DMS79 treated with DMSO at 0.1 percent for 48 hours (cell line): ENCODE data around the gene STAT1.
"Not testable (repeated sequence)": the region's sequence is repeated elsewhere in the genome, so short reads cannot be mapped to it uniquely, and the experiment has no call there.

Experiments used
- DNase-seq: peaks from one replicate; lab custom pipeline; 2025; lab: John Stamatoyannopoulos, UW

STAT1 gene

GRCh38 chr2:191006997-191007783, 6.8 kb downstream of the STAT1 start:
- DNase-seq = no peak

DNA sequence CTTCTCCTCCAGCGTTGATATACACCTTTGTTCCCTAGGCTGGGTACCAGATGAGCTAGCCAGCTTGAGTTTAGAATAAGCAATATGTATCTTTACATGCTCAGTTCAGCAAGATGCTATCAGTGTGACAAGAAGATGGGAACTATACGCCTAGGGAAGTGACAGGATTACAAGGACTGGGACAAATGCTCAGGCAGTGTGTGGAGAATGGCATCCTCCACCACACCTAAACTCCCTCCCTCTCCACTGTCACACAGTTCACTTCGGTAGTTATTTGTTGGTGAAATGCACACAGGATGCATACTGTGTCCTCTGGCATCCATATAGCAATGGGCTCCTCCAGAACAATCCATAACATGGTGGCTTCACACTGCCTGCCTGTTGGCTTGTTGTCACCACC, 7.7 kb downstream of the STAT1 start:
- no peak for DNase-seq

DNA sequence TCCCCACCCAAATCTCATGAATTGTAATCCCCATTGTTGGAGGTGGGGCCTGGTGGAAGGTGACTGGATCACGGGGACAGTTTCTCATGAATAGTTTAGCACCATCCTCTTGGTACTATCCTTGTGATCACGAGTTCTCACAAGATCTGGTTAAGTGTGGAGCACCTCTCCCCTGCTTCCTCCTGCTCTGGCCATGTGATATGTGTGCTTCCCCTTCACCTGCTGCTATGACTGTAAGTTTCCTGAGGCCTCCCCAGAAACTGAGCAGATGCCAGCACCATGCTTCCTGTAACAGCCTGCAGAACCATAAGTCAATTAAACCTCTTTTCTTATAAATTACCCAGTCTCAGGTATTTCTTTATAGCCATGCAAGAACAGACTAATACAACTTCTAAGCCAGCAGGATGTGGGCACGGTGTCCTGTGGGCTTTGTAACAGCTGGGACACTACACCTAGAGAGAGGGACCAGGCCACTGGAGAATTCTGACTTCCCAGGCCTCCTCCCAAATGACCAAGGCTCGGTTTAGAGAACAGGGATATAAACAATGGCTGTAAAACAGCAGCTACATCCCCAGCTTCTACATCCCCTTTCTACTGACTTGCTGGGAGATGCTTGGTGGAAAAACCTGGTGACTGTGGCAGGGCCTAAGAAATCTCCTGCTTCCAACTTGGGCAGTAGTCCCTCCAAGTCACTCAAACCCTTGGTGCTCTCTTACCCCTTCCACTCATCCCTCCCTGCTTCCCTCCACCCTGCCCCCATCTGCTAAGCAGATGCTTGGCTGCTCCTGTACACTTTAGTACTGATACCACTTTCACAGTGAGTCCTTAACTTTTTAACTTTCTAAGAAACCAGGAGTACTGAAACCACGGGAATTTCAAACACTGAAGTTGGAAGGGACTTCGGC, 10.3 kb downstream of the STAT1 start:
- DNase-seq = no peak

DNA sequence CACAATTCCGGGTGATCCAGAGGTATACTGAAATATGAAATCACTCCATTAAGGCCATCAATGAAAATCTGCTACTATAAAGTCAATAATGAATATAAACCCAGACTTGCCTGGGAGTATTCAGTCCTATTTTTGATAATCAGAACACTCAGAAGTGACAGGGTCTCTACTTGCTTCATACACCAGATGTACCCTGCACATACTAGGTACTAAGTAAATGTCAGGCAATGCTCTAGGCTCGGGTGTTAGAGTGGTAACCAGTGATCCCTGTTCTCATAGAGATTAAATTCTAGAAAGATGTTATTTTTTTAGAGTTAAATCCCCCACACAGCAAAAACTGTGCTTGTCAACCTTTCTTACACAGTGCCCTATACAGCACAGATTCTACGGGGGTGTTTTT, 12.3 kb downstream of the STAT1 start:
- no peak for DNase-seq

DNA sequence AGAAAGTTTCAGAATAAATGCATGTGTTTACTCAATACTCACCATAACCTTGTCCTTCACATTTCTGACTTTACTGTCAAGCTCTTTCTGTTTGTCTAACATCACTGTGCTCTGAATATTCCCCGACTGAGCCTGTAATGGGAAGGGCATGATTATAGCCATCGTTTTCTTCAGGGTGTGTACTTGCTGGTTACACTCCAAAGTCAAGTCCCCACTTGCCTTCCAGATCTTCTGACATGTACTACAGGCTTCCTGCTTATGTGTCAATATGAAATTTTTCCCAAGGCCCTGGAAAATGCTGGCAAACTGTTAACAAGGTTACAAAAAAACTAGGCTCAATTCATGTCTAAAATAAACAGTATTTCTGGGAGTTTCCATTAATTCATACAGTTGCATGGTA, 12.9 kb downstream of the STAT1 start:
- DNase-seq = no peak

DNA sequence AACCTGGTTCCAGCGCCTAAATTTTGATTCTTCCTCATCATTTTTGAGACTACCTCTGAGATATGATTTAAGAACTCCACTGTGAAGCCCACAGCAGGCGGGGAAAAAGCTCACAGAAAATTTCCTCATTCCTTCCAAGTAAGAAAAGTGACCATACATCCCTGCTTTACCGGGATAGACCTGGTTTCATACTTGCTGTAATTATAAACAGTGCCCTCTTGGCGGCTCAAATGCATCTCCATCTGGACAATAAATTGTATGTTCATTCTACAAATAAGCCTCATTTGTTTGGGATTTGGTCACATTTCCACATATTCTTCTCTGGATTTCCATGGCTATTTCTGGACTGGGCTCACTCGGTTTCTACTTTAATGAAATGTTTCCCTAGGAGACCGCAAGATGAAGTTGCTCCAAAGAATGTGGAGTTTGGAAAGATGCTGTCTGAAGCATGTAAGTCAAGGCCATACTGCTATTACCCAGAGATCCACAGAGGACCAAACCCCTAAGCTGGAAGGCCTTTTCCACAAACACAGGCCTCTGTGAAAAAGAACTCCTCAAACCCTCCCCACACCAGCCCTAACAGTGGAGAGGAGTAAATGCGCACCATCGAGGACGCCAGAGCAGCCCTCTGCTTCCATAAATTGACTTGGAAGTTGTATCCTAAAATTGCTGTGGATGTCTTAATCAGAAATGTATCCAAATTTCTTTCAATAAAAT, 13.9 kb downstream of the STAT1 start:
- DNase-seq = no peak

DNA sequence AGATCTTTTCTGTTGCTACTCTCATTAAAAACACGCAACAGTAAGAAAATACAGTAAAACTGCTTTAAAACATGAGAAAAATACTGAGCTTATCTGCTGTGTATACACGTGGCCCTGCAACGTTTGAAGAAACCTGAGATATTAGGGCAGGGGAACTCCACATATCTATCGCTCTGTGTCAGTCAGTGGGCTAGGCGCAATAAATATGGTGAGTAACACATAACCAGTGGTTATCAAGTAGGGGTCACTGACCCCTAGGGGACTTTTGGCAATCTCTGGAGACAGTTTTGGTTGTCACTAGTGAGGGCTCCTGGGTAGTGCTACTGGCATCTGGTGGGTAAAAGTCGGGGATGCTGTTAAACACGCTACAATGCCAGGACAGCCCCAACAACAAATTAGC, 14.9 kb downstream of the STAT1 start:
- DNase-seq = no peak

DNA sequence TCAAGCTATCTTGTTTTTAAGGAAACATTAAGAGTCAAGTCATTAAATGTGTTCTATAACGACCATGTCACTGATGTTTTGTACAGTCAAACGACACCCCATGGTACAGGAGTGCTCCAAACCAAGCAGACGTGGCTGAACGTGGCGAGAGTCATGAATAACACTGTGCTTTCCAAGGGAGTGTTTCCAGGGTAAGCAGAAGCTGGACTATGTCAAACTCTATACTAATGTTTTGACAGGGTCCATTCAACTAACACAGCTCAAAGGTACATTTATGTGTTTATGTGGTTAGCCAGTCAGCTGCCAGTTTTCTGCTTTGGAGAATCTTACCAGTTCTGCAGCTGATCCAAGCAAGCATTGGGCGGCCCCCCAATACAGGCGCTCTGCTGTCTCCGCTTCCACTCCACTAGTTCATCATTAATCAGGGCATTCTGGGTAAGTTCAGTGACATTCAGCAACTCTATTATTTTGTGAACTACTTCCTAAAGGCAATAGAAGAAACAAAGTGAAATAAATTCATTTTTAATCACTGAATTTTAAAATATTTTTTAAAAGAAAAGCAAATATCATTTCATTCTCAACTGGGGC, 16.4 kb downstream of the STAT1 start:
- no peak for DNase-seq

DNA sequence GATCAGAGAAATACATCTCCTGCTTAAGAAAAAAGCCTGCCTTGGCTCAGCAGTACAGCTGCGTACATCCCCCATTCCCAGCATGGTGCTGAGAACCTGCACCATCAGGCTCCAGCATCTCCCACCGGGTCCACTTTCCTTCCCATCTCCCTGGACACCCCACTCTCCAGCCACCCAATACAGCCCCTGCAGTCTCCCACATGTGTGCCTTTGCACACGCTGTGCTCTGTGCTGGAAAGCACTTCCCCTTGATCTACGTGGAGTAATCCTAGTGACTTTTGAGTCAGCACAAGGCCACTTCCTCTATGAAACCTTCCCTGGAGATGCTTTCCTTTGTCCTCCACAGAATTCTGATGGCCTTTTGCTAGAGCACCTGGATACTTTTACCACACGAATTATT, 17.0 kb downstream of the STAT1 start:
- DNase-seq = no peak

DNA sequence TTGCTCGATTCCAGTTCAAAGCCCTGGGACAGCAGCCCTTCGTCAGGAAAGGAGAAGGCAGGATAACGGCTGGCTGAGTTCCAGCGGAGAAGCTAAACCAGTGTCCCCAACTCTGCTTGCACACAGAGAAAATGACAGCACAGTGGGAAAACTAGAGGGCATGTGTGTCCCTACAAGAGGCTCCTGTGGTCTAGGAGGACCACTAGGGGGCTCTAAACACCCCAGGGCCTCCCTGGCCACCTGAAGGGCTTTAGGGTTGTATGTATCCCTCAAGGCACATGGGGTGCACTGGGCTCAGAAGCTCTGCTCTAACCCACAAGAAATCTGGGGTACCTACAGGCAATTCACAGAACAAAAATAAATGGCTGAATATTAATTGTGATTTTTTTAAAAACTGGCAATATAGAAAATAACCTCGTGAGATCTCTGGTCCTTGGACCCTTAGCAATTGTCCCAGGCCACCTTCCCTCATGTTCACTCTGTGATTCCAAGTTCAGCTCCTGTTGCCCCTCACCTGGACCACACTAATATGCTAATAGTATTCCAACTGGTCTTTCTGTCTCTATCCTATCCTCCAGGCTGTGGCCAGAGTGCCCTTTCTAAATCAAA, 17.5 kb downstream of the STAT1 start:
- DNase-seq = no peak

DNA sequence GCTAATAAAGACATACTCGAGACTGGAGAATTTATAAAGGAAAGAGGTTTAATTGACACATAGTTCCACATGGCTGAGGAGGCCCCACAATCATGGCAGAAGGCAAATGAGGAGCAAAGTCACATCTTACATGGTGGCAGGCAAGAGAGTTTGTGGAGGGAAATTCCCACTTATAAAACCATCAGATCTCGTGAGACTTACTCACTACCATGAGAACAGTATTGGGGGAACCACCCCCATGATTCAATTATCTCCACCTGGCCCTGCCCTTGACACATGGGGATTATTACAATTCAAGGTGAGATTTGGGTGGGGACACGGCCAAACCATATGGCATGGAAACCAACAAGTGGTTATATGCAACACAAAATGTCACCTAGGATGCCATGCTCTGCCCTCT, 18.7 kb downstream of the STAT1 start:
- not testable (repeated sequence) for DNase-seq

- no peak for DNase-seq
These were observed 19.8 kb downstream of the STAT1 start for GRCh38 chr2:190994148-190994547.

GRCh38 chr2:190993292-190993643, 20.7 kb downstream of the STAT1 start:
- no peak for DNase-seq

- DNase-seq = no peak
These were observed 23.8 kb downstream of the STAT1 start for GRCh38 chr2:190990132-190990531.

- no peak for DNase-seq
These were observed 25.1 kb downstream of the STAT1 start for GRCh38 chr2:190988910-190989309.

DNA sequence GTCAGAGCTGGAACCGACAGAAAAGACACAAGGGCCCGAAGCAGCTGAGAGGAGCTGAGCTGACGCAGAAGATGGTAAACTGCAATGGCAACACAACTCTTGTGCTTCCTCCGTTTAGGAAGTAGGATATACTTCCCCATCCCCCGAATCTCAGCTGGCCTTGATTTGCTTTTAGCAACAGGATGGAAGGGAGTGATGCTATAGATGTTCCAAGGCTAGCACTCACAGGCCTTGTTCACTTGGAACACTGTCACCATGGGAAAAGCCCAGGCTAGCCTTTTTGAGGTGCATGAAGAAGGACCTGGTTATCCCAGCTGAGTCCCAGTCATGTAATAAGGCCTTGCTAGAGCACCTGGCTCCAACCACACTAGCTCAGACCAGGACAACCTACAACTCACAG, 26.0 kb downstream of the STAT1 start:
- DNase-seq = no peak

DNA sequence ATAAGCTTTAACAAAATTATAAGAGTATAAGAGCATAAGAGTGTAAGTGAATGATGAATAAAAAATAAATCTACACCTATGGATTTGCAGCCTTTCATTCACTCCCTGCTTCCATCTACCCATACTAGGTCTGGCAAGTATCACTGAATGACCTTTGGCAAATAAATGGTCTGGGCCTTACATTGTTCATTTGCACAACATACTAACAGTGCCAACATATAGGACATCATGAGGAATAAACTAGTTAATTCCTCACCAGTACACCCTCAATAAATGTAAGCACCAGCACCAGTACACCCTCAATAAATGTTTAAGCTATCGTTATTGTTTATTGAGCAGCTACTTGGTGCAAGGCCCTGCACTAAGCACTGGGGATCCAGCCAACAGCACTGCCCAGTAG, 26.9 kb downstream of the STAT1 start:
- no peak for DNase-seq

DNA sequence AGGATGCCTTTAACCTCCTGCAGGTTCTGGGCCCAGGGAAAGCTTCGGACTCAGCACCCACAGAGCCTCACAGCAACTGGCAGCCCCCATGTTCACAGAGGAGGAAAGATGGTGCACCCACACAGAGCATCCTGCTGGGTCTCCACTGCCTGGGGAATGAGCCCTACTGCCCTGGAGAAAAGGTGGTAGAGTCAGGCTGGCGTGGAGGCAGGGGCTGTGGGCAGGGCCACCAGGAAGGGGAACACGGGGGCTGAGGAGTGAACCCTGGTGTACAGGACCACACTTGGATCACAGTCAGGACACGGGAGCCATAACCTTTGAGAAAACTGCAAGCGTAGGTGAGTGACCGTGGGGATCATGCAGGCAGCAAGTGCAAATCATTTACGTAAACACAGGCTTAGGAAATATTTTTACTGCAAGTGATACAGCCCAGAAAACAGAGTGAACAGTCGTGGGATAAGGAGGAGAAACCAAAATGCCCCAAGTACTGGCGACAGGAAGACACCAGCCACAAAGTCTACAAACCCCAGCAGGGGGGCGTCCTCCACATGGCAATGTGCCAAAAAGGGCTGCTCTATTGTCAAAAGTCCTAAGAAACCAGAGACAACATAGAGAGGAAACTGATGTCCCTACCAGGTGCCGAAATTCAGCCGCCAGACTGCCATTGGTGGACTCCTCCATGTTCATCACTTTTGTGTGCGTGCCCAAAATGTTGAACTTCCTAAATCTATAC, 27.6 kb downstream of the STAT1 start:
- DNase-seq = no peak

- DNase-seq = no peak
These were observed 29.4 kb downstream of the STAT1 start for GRCh38 chr2:190984595-190984994.

- DNase-seq = no peak
These were observed 31.5 kb downstream of the STAT1 start for GRCh38 chr2:190982262-190983034.
